Islet precursor cell (in vitro differentiated cells): ENCODE measurements around the gene NOL9.
A peak's percentile ranks its signal among the peaks of the same experiment; 100 is the strongest.

ENCODE experiments used
- DNase-seq: peaks from one replicate; pipeline ENCODE4 v3.0.0-alpha.2; 2018

The NOL9 gene

GRCh38 chr1:6519491-6519934 is 34.8 kb downstream of the NOL9 start:
- DNase-seq: no peak

DNA sequence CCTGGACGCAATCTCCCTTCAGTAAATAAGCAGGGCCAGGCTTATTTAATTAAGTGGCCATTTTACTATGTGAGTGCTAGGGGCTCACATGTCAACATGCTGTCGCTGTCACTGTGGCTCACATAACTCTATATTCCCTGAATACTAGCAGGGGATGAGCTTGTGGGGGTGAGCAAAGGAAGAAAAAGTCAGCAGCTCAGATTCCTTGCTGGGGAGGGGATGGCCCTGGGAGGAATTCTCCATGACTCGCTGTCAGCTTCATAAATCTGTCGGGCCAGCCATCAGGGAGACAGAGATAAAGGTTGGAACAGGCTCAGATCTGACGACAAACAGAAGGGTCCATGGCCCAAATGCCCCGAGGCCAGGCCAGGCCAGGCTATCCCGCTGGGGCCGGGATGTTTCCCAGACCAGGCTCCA is 36.9 kb downstream of the NOL9 start:
- DNase-seq: peak; percentile 97

DNA sequence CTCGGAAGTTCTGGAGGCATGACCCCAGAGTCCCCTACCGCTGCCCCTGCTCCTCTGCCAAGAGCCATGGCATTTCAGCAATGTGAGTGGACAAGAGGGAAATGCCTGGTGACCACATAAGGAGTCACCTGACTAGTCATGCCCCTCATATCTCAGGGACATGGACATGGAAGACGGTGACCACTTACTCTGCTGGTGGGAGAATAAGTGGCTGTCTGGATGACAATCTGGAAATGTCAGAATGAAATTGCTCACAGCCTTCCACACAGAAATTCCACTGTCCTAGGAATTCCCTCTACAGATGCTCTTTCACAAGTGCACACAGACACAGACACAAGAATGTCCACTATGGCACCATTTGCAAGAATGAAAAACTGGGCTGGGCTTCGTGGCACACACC is 38.5 kb downstream of the NOL9 start:
- peak; percentile 82 for DNase-seq

DNA sequence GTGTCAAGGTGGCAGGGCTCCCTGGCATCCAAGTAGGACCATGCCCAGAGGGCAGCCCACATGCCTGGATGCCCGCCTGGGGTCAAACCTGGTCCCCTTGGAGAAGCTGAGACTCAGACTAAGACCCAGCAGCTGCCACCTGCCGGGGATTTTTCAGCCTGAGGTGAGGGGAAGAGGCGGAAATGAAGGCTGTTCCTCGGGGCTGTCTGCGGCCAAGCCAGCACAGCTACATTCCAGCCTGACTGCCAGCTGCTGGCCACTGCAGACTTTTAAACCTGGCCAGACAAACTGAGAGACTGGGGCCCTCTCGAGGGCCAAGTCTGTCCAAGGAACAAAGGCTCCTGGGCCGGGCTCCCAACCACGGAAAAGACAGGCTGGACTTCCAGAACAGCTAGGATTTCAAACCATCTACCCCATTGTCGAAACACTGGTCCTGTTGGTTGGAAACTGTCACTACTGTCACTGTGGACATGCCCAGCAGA is 41.0 kb downstream of the NOL9 start:
- DNase-seq: peak; percentile 90

DNA sequence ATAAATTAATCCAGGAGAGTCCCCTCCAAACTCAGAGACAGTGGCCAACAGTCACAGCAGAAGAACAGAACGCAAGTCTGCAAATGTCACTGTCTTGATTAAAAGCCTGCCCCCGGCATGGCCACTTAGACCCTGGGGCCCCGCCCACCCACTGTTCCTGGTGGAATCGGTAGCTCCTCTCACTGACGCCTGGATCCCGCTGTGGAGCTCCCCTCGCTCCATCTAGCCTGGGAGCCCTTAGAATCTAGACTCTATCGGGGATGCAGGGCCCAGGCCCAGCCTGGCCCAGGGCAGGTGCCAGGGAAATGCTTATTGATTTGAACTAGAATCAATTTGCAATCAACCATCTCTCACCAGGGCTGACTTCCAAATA is 41.4 kb downstream of the NOL9 start:
- peak; percentile 55 for DNase-seq

GRCh38 chr1:6512245-6512907 is 41.9 kb downstream of the NOL9 start:
- peak; percentile 61 for DNase-seq

GRCh38 chr1:6511561-6512244 is 42.6 kb downstream of the NOL9 start:
- peak; percentile 50 for DNase-seq

DNA sequence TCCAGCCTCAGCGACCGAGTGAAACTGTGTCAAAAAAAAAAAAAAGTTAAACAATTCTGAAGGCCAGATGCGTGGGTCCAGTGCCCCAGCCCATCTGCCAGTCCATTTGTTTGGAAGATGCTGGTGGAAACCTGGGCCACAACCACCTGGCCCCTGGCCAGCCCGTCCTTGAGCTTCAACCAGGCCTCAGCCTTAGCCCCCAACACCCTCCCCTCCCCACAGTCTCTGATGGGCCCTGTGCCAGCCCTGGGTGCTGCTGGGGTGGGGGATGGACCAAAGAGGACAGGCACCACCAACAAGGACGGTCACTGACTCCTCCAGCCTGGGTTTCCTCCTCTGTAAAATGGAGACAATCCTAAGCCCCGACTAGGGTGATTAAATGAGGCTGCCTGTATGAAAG is 43.3 kb downstream of the NOL9 start:
- DNase-seq: no peak

GRCh38 chr1:6510493-6510892 is 43.8 kb downstream of the NOL9 start:
- peak; percentile 42 for DNase-seq

DNA sequence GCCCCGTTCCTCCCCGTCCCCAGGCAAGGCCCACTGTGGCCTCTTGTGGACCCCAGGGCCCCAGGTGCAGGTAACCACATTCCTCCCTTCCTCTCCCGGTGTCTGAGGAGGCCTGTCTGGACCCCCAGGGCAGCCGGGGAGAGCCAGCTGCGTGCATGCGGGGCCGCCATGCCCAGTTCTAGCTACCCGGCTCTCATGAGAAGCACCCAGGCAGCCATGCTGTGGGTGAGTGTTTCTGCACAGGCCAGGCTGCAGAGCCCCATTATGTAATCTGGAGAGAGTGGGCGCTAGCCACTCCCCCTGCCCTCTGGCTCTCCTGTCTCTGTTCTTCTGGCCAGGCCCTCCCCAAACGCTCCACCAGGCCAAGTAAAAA is 44.4 kb downstream of the NOL9 start:
- DNase-seq: peak; percentile 53

- DNase-seq: peak; percentile 50
Observed at GRCh38 chr1:6509220-6509918, 44.9 kb downstream of the NOL9 start.

- no peak for DNase-seq
Observed at GRCh38 chr1:6508816-6509189, 45.5 kb downstream of the NOL9 start.

- peak; percentile 51 for DNase-seq
Observed at GRCh38 chr1:6508154-6508815, 46.0 kb downstream of the NOL9 start.

DNA sequence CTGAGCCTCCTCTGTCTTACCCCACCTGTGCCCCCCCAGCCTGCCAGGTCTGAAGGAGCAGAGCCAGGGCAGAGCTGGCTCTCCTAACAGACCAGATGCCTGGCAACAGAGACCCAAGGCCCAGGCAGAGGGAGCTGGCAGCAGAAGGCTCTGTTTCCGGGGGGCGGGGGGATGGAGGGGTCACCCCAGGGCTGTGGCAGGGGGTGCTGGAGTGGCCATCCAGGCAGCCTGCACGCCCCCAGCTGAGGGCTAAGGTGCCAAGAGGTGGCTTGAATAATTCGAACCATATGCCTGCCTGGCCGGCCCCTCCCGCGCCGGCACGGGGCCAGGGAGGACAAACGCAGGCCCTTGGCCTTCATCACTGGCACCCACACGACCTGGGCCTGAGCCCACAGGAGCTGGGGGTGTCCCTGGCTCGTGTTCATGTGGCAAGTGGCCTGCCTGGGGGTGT is 46.8 kb downstream of the NOL9 start:
- DNase-seq: peak; percentile 36

DNA sequence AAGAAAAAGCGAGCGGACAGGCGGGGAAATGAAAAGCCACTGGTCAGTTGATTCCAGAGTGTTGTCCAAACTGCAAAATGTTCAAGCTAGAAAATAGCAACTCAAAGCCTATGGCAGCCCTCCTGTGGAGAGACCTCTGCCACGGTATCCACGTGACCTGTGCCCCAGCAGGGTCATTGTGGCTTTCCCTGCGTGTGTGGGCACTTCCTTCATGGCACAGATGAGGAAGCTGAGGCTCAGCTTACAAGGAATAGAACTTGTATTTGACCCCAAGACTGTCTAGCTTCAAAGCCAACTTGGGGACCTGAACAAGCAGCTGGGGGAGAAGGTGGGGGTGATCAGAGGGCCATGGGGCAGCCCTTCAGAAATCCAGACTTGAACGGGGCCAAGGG is 47.3 kb downstream of the NOL9 start:
- DNase-seq: no peak

GRCh38 chr1:6506210-6507036 is 47.9 kb downstream of the NOL9 start:
- no peak for DNase-seq

DNA sequence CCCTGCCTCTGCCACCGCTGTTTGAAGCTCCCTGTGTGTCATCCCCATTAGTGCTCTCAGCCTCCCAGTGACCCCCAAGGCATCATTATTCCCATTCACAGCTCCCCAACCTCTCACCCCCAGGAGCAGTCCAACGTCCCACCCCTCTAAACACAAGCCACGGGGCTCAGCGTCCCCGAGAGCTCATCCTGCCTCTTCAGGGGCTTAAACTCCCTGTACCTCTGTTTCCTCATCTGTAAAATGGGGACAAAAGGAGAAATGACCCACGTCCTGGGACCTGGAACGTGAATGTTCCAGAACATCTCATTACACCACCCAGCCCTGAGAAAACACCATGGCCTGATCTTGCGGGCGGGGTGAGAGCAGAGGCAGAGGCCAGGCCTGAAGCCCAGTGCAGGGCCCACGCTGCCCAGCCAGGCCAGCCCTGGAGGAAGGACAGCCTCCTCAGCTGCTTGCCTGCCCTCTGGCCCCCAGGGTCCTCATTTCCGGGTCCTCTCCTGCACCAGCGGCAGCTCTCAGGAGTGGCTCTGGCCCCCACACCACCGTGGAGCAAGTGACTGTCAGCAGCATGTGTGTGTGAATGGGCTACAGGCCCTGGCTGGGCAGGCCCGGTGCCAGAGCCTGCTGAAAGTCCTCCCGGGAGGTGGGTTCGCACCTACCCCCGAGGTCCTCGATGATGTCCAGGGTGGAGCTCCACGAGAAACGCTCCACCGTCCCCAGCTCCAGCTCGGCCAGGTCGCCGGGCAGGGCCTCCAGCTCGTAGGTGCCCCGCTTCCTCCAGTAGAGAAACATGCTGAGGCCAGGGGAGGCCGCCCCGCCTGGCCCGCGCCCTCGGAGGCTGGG is 48.7 kb downstream of the NOL9 start:
- no peak for DNase-seq

- DNase-seq: peak; percentile 52
Observed at GRCh38 chr1:6504887-6505286, 49.4 kb downstream of the NOL9 start.

GRCh38 chr1:6503884-6504602 is 50.3 kb downstream of the NOL9 start:
- no peak for DNase-seq

DNA sequence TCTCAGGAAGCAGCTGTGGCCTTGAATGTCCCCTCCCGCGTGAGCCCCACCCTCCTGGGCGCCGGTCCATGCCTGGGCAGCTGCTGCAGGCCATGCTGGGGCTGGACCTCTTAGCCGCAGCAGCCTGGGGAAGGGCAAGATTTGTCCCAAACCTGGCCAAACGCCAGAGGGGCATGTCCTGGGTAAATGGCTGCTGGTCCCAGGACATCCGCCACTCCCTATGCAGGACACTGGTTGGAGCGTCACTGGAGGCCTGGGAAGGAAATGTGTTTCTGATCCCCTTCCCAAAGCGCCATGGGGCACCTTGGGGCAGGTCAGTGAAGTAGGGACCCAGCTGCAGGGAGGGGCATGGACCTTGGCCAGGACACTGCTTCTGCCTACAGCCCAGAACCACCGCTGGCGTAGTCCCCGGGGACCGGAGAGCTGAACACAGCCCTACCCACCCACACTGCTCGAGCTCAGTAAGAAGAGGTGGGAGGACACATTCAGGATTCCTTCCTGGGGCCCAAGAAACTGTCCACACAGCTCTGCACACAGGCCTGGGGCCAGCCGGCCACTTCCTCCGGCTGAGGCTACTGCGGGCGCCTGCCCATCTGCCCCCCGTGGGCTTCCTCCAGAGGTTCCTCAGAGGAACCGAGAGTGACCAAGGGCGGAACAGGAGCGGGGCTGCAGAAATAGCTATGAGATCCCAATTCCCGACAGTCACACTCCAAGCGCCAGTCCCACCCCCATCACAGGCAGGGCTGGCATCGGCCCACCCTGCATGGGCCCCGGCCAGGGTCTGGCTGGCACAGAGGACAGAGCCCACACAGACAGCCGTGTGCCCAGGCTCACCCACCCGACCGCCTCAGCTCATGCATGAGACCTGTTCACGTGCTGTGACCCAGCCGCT is 52.1 kb downstream of the NOL9 start:
- DNase-seq: peak; percentile 50
